HCT116 (cell line): ENCODE results near the gene ABCC1.

Source experiments
- CTCF ChIP-seq, 3 experiments: fragments of 200-600 bp in 1 of 3; sonication (generic) in 1 of 3; IDR thresholded peaks in 2 of 3; conservative IDR thresholded peaks in 1 of 3; 2 replicates each; pipeline ENCODE4 v1.5.1; 2012 to 2017; ENCODE audit warnings: low read depth in 2 of 3, low read length in 2 of 3, antibody characterized with exemption in 1 of 3, borderline replicate concordance in 1 of 3, control low read depth in 1 of 3, mild to moderate bottlenecking in 1 of 3, mixed read lengths in 1 of 3, mixed run types in 1 of 3, moderate library complexity in 1 of 3; ENCODE audit not compliant: insufficient read depth in 1 of 3
- EZH2 ChIP-seq: fragments of 200-600 bp; sonication (generic); IDR thresholded peaks from 2 replicates; pipeline ENCODE4 v1.6.1; 2017; ENCODE audit warnings: antibody characterized with exemption, mixed run types
- POLR2AphosphoS5 ChIP-seq: IDR thresholded peaks from 2 replicates; pipeline ENCODE4 v1.6.1; 2011; ENCODE audit warnings: mild to moderate bottlenecking, low read depth, low read length, moderate library complexity
- SIN3A ChIP-seq: IDR thresholded peaks from 2 replicates; pipeline ENCODE4 v1.6.1; 2012; ENCODE audit warnings: low read depth

GRCh38 chr16:16081141-16081540 is 131.7 kb downstream of the ABCC1 start:
- TF ChIP-seq CTCF (IDR thresholded peaks at IDR 0.05 in 2 of 3, conservative IDR thresholded peaks at IDR 0.05 in 1 of 3; ENCODE audit: borderline replicate concordance in 1 of 3, insufficient read depth in 1 of 3, low read depth in 2 of 3, low read length in 2 of 3) (no peak), POLR2AphosphoS5 (no peak), SIN3A (no peak), EZH2 (no peak)
